ENCODE measurements around the gene PAPSS2.
A peak's percentile ranks its signal among the peaks of the same experiment; 100 is the strongest.

PAPSS2 gene

DNA sequence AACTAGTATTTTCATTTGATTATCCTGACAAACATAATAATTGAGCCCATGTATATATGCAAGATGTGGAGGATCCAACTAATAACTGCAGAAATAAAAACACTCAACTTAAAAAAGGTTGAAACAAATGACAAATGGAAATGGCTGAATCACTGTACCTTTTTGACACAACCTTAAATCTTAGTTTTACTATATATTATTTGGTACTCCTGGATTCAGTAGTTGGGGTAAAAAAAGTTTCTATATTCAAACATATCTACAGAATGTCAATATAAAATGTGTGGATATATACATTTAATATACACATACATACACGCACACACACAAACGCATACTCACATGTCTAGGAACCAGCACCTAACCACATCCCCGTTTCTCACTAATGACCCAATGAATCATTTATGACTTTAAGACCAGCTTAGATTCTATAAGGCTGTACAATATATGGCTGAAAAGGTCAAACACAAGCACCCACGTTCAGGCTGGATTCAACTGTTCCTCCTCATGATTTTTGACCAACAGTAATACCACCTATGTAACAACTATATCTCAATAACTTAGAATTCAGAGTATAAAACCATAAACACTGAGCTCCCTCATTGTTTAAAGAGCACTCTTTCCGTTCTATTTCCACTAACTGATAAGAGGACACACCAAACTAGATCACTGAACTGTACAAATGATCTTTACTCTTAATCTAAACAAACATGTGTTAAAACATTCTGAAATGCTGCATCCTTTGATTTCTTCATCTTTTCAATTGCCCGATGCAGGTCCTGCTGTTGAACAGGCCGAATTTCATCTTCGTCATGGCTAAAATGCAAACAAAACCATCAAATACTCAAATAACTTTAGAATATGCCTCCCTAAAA is 94.6 kb downstream of the PAPSS2 start:
- no peak for DNase-seq

DNA sequence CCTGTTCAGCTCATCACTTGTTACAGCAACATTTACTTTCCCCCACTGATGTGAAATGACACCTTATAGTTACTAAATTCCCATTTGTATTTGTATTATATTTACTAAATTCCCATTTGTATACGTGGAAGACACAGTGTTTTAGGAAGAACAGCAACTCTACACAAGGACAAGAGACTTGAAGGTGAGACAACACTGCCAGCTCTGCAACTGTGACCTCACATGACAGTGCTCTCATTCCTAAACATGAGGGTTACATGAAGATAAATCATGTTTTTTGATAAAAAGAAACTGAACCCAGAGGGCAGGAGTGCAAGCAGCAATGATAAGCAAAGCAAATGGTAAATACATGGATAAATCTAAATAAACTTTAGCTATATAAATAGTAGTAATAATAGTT is 98.0 kb downstream of the PAPSS2 start:
- no peak for DNase-seq

DNA sequence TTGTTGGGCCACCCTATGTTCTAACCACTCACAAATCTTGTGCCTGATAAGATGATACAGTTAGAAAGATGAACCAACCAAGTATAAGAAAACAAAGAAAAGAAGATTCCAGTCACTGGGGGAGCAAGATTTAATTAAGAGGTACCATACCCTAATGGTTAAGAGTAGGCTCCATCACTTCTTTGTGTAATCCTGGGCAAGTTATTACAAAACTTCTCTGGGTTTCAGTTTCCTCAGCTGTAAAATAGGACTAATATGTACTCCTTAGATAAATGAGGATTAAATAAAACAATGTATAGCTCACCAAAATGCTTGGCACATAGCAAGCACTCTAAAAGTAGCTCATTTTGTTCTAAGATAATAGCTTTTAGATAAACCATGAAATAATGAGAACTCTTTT is 99.9 kb downstream of the PAPSS2 start:
- no peak for DNase-seq

DNA sequence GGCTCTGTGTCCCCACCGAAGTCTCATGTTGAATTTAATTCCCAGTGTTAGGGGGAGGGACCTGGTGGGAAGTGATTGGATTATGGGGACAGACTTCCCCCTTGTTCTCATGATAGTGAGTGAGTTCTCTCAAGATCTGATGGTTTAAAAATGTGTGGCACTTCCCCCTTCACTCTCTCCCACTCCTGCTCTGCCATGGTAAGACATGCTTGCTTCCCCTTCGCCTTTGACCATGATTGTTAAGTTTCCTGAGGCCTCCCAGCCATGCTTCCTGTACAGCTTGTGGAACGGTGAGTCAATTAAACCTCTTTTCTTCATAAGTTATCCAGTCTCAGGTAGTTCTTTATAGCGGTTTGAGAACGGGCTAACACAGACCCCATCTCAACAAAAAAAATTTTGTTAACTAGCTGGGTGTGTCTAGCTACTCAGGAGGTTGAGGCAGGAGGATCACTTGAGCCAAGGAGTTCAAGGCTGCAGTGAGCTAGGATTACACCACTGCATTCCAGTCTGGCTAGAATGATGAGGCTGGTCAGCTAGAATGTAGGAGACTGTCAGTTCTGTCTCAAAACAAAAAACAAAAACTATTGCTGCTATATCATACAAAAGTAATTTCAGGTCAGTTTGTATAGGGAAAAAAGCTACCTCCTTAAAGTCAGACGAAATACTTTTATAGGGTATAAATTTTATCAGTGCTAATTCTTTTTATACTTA is 100.7 kb downstream of the PAPSS2 start:
- DNase-seq, result no peak

DNA sequence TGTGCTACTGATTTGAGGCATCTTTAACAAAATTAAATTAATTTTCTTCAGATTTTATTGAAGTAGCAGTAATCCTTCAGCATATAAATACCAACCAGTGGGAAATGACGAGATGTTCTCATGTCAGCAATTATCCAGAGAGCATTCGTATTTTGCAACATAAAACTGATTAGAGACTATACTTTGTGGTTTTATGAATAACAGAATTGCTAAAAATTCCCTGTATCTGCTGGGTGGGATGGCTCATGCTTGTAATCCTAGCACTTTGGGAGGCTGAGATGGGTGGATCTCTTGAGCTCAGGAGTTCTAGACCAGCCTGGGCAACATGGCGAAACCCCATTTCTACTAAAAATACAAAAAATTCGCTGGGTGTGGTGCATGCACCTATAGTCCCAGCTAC is 101.5 kb downstream of the PAPSS2 start:
- no peak for DNase-seq

DNA sequence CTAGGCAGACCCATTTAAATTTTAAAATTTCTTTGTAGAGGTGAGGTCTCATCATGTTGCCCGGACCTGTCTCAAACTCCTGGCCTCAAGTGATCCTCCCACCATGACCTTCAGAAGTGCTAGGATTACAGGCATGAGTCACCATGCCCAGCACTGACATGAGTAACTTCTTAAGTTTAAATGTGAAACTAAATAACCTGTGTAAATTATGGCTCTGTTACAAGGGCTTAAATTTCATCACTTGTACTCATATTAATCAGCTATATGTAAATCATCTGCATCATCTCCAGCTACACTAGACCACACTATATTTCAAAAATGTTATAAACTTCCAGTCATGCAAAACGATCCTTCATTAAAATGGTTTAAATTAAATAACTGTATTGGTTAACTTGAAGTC is 102.2 kb downstream of the PAPSS2 start:
- DNase-seq, result no peak

DNA sequence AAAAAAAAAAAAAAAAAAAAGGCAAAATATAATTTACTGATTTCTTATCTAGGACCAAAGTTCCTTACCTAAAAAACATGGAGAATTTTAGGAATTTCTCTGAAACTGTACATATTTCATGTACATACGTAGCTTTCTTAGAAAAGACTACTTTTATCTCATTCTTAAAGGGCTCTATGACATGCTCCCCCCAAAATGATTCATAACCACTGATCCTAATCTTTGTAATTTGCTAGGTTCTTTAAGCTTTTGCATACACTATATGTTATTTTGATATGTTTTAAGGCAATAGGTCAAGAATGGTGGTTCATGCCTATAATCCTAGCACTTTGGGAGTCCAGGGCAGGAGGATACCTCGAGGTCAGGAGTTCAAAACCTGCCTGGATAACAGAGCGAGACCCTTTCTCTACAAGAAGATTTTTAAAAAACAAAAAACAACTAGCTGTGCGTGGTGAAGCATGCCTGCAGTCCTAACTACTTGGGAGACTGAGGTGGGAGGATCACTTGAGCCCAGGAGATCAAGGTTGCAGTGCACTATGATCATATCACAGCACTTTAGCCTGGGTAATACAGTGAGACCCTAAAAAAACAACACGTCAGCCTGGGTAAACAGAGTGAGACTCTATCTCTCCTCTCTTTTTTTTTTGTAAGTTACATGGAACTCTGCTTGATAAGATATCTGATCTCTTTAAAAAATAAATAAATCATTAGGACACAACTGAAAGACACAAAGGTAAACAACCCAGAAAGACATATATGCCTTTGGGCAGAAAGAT is 103.6 kb downstream of the PAPSS2 start:
- no peak for DNase-seq

DNA sequence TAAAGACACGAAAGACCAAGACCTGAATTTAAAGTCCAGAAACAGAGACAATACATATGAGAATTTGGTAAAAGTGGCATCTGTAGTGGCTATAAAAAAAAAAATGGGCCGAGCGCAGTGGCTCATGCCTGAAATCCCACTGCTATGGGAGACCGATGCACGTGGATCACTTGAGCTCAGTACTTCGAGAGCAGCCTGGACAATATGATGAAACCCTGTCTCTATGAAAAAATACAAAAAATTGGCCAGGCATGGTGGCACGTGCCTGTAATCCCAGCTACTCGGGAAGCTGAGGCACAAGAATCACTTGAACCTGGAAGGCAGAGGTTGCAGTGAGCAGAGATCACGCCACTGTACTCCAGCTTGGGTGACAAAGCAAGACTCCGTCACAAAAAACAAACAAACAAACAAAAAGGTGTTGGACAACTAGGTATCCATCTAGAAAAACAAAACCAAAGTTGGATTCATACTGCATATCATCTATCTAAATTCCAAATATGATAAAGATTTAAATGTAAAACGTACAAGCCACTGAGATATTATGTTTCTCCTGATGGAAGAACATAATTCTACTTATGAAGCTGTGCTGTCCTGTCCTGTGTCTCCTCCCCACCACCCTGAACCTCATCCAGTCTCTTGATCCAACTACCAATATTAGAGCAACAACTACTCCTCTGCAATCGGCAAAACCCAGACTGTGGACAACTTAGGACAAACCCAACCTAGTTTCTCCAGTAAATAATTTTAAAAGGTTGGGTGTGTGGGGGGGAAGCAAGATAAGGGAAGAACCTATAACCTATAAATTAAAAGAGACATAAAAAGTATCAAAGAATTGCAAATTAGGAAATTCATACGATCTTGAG is 104.6 kb downstream of the PAPSS2 start:
- no peak for DNase-seq

DNA sequence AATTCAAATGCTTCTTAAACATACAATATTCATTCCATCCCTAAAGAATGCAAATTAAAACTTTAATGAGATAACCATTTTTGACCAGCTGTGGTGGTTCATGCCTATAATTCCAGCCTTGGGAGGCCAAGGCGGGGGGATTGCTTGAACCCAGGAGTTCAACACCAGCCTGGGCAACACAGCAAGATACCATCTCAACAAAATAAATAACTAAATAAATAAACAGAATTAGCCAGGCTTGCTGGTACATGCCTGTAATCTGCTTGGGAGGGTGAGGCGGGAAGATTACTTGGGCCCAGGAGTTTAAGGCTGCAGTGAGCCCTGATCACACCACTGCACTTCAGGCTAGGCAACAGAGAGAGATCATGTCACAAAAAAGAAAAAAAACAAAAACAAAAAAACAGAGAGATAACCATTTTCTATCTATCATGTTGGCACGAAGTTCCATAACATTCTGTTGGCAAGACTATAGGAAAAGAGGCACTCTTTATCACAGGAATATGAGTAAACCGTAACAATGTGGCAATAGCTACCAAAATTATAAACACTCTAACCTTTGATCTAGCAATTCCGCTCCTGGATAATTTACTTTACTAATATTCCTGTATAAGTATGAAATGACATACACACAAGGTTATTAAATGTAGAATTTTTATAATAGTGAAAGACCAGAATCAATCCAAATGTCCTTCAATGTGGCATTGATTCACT is 106.1 kb downstream of the PAPSS2 start:
- DNase-seq, result no peak

DNA sequence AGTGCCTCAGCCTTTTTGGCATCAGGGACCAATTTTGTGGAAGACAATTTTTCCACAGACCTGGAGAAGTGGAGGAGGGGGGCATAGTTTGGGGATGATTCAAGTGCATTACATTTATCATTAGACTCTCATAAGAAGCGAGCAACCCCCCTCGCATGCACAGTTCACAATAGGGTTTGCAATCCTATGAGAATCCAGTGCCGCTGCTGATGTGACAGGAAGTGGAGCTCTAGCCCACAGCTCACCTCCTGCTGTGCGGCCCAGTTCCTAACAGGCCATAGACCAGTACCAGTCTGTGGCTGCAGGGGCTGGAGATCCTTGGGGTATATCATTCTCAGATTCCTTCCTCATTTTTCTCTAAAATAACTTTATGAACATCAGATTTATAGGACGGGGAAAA is 107.6 kb downstream of the PAPSS2 start:
- DNase-seq, result no peak

DNA sequence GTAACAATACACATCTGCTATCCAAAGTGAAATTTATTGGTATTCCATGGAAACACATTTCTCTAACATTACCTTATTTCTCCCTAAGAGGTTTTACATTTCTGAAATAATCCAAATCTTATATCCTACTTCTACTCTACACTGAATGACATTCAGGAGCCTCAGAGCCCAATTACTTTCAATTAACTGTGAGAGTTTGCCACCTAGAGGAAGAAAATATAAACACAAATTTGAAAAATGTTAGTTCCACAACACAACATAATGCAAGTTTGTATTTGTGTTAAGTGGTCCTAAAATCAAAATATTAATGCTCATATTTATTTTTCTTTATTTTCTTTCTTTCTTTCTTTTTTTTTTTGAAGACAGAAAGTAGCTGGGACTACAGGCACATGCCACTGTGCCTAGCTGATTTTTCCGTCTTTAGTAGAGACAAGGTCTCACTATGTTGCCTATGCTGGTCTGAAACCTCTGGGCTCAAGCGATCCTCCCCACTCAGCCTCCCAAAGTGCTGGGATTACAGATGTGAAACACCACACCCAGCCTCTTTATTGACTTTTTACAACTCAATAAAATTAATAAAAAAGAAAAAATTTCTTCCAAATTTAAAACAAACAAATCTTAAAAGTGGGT is 112.3 kb downstream of the PAPSS2 start:
- DNase-seq, result peak; percentile 20

DNA sequence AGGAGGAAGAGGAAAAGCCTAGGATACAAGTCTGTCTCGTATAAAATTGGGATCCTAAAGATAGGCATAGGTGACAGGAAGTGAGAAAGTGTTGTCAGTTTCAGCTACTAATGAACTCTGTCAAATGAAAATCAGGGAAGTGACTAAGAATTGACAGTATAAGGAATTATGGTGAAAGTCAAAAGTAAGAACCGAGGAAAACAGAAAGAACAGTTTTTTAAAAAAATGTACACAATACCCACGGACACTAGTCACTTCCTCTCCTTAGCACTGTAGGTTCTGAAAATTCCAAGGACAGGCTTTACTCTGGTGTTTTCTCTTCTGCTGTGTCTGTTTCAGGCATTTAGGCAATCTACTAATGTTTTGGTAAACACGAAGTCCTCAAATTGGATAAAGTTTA is 116.1 kb downstream of the PAPSS2 start:
- no peak for DNase-seq

DNA sequence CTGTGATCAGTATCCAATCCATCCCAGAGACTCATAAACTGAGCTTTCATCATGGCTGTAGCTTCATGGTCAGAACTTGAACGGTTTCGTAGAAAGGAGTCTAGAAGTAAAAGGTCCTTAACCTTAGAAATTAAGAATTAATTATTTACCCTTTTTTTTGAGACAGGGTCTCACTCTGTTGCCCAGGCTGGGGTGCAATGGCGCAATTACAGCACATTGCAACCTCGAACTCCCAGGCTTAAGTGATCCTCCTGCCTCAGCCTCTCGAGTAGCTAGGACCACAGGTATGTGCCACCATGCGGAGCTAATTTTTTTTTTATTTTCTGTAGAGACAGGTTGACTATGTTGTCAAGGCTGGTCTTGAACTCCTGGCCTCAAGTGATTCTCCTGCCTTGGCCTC is 116.7 kb downstream of the PAPSS2 start:
- DNase-seq, result no peak

DNA sequence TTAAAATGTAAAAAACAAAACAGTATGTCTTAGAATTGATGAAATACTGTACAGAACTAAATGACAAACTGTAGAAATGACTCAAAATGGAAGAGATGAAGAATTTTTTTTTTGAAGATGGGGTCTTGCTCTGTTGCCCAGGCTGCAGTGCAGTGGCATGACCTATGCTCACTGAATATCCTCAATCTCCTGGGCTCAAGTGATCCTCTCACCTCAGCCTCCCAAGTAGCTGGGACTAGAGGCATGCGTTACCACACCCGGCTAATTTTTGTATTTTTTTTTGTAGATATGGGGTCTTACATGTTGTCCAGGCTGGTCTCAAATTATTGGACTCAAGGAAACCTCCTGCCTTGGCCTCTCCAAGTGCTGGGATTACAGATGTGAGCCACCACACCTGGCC is 121.9 kb downstream of the PAPSS2 start:
- DNase-seq, result no peak

DNA sequence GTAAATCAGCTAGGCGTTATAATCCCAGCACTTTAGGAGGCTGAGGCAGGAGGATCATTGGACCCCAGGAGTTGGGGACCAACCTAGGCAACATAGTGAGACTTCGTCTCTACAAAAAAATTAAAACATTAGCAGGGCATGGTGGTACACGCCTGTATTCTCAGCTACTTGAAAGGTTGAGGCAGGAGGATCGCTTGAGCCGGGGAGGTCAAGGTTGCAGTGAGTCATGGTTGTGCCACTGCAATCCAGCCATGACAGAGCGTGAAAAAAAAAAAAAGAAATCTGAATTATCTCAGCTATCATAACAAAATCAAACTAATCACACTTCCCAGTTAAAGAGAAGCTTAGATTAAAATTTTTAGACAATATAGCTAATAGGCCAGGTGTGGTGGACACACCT is 123.0 kb downstream of the PAPSS2 start:
- DNase-seq, result no peak

DNA sequence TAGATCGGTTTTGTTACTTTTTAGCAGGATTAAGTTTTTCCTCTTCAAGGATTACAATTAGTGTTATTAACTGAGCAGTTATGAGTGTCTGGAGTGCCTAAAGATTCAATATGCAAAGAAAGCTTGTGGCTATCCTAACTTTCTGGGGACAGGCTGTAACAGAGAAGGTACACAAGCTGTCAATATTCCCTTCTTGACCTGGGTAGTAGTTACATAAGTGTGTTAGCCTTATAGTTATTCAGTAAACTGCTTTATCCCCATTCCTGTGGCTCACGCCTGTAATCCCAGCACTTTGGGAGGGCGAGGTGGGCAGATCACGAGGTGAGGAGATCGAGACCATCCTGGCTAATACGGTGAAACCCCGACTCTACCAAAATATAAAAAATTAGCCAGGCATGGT is 126.7 kb downstream of the PAPSS2 start:
- DNase-seq, result no peak

DNA sequence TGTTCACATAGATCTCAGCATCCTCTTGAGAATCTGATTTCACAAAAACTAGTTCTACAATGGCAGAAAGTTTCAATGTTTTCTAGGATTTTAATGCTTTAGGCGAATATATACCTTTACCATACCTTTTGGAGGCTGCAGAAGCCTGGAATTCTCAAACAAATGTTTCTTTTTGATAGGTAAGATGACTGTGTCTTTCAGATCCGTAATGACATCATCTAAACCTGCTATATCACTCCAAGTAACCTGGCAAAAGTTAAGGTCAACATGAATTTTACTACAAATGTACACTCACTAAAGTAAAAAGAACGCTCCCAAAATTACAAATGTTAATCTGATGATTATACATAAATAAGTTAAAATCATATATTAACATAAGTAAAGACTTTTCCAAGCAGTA is 130.5 kb downstream of the PAPSS2 start:
- no peak for DNase-seq

DNA sequence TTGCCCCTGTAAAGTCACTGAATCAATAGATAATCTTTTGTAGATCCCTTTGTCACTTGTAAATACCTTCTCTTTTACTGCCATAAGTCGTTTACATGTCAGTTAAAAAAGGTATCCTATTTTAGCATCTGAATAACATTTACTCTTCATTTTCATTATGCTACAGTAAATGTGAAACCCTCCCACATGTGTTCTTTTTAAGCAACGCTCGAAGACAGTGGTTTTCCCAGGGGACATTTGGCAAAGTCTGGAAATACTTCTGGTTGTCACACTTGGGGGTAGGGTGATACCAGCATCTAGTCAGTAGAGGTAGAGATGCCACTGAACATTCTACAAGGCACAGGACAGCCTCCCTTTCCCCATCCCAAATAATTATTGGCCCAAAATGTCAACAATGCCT is 134.6 kb downstream of the PAPSS2 start:
- no peak for DNase-seq
